HepG2 (cell line): ENCODE data around the gene ZNF217. TPM values are rescaled to one million over a fixed set of nuclear protein-coding genes. Genes with fewer than 3 reads are reported as not detected.
A peak's percentile ranks its signal among the peaks of the same experiment; 100 is the strongest.

Source experiments
- BCL6 ChIP-seq: IDR thresholded peaks from 2 replicates; pipeline ENCODE4 v1.6.1; 2016; ENCODE audit warnings: missing genetic modification reagents, missing compliant biosample characterization
- EZH2 ChIP-seq: conservative IDR thresholded peaks from 2 replicates; pipeline ENCODE4 v1.6.1; 2012; ENCODE audit warnings: mild to moderate bottlenecking, low read depth, low read length, moderate library complexity
- GRHL1 ChIP-seq: sonication (generic); formaldehyde crosslinking; conservative IDR thresholded peaks from 2 replicates; pipeline ENCODE4 v1.8.0; 2022; ENCODE audit warnings: missing genetic modification reagents
- HDAC2 ChIP-seq: sonication (generic); formaldehyde crosslinking; IDR thresholded peaks from 2 replicates; pipeline ENCODE4 v1.4.0; 2020; ENCODE audit warnings: missing genetic modification reagents
- HOXA5 ChIP-seq: sonication (generic); formaldehyde crosslinking; IDR thresholded peaks from 2 replicates; pipeline ENCODE4 v1.4.0; 2020; ENCODE audit warnings: missing genetic modification reagents
- HOXA7 ChIP-seq: sonication (generic); formaldehyde crosslinking; IDR thresholded peaks from 2 replicates; pipeline ENCODE4 v1.8.1; 2022; ENCODE audit warnings: mild to moderate bottlenecking, missing genetic modification reagents, moderate library complexity
- NCOA2 ChIP-seq: sonication (generic); formaldehyde crosslinking; IDR thresholded peaks from 2 replicates; pipeline ENCODE4 v1.8.0; 2022; ENCODE audit warnings: inconsistent platforms
- ZFP36 ChIP-seq: fragments of 150-350 bp; IDR thresholded peaks from 2 replicates; pipeline ENCODE4 v1.6.1; 2018; ENCODE audit warnings: borderline replicate concordance, low read length, low read depth; ENCODE audit not compliant: partially characterized antibody
- ZFP90 ChIP-seq: sonication (generic); formaldehyde crosslinking; IDR thresholded peaks from 2 replicates; pipeline ENCODE4 v1.8.0; 2022; ENCODE audit warnings: missing genetic modification reagents, mild to moderate bottlenecking, inconsistent platforms, borderline replicate concordance
- ZMAT3 ChIP-seq: sonication (generic); formaldehyde crosslinking; conservative IDR thresholded peaks from 2 replicates; pipeline ENCODE4 v1.7.0; 2021; ENCODE audit warnings: missing genetic modification reagents
- ZNF253 ChIP-seq: sonication (generic); formaldehyde crosslinking; IDR thresholded peaks from 2 replicates; pipeline ENCODE4 v1.8.0; 2022; ENCODE audit warnings: mild to moderate bottlenecking, missing genetic modification reagents, borderline replicate concordance
- ZNF383 ChIP-seq: sonication (generic); formaldehyde crosslinking; IDR thresholded peaks from 2 replicates; pipeline ENCODE4 v1.4.0; 2020; ENCODE audit warnings: missing genetic modification reagents, mild to moderate bottlenecking, borderline replicate concordance
- ZNF44 ChIP-seq: sonication (generic); formaldehyde crosslinking; IDR thresholded peaks from 2 replicates; pipeline ENCODE4 v1.5.1; 2020; ENCODE audit warnings: mild to moderate bottlenecking, missing genetic modification reagents
- ZNF501 ChIP-seq: sonication (generic); formaldehyde crosslinking; IDR thresholded peaks from 2 replicates; pipeline ENCODE4 v1.5.1; 2020; ENCODE audit warnings: mild to moderate bottlenecking, moderate library complexity, missing genetic modification reagents
- ZNF615 ChIP-seq: sonication (generic); formaldehyde crosslinking; IDR thresholded peaks from 2 replicates; pipeline ENCODE4 v1.5.0; 2020; ENCODE audit warnings: mild to moderate bottlenecking, missing genetic modification reagents, borderline replicate concordance
- ZSCAN9 ChIP-seq: IDR thresholded peaks from 2 replicates; pipeline ENCODE4 v1.6.1; 2016; ENCODE audit warnings: borderline replicate concordance
- polyA plus RNA-seq, 8 experiments: library from polyadenylated mRNA; depleted of rRNA in 3 of 8; stranded (reverse) in 7 of 8; unstranded in 1 of 8; fragments of >200 nt; fragmentation: Illumina TruSeq in 4 of 8; extraction: Trizol in 4 of 8; gene quantifications; 2 replicates each; pipeline versions ENCODE4 v1.2.1 to v1.2.3, GENCODE V29; 2011 to 2016; ENCODE audit warnings: low read depth in 4 of 8, missing spikeins in 1 of 8, mixed read lengths in 1 of 8; ENCODE audit not compliant: insufficient read depth in 1 of 8
- total RNA-seq, 5 experiments: library from RNA; depleted of rRNA; stranded (reverse); fragments of >200 nt; fragmentation: Illumina TruSeq; extraction: Trizol; gene quantifications; 2 replicates each; pipeline ENCODE4 v1.2.3, GENCODE V29; 2016; ENCODE audit warnings: low read depth in 1 of 5
- TF ChIP-seq, protein P1 (sequence below): sonication (generic); formaldehyde crosslinking; IDR thresholded peaks from 2 replicates; pipeline ENCODE4 v1.4.0; 2020; ENCODE audit warnings: missing genetic modification reagents
- TF ChIP-seq, protein P2 (sequence below): sonication (generic); formaldehyde crosslinking; IDR thresholded peaks from 2 replicates; pipeline ENCODE4 v1.4.0; 2020; ENCODE audit warnings: mild to moderate bottlenecking, low read depth, missing genetic modification reagents
- TF ChIP-seq, protein P3 (sequence below): sonication (generic); formaldehyde crosslinking; IDR thresholded peaks from 2 replicates; pipeline ENCODE4 v1.4.0; 2020; ENCODE audit warnings: missing genetic modification reagents

ZNF217 gene
- total and polyA plus RNA-seq, 2 of the 13 experiments (the other 11 are each of a cell fraction or from before 2014, with no cell fraction given), result 22.3 to 29.8 TPM

- TF ChIP-seq ZNF501 (CRISPR knock-in tag) (peak; percentile 72), HOXA7 (CRISPR knock-in tag) (no peak), GRHL1 (CRISPR knock-in tag) (no peak), ZNF253 (no peak), ZNF383 (CRISPR knock-in tag) (no peak), ZNF615 (0 out of 2 replicates have a peak, but pooled peaks have one; percentile 71), HOXA5 (CRISPR knock-in tag) (no peak; the same call in 1 of the 2 replicates), HDAC2 (CRISPR knock-in tag) (peak; percentile 81), NCOA2 (CRISPR knock-in tag) (peak; percentile 94), ZNF44 (CRISPR knock-in tag) (0 out of 2 replicates have a peak, but pooled peaks have one; percentile 18), BCL6 (CRISPR knock-in tag) (peak; percentile 81), ZFP36 (no peak), ZMAT3 (CRISPR knock-in tag) (0 out of 2 replicates have a peak, but pooled peaks have one; percentile 18), EZH2 (no peak), ZSCAN9 (CRISPR knock-in tag) (peak; percentile 31), ZFP90 (CRISPR knock-in tag) (0 out of 2 replicates have a peak, but pooled peaks have one; percentile 78)
- TF ChIP-seq, protein P1, sequence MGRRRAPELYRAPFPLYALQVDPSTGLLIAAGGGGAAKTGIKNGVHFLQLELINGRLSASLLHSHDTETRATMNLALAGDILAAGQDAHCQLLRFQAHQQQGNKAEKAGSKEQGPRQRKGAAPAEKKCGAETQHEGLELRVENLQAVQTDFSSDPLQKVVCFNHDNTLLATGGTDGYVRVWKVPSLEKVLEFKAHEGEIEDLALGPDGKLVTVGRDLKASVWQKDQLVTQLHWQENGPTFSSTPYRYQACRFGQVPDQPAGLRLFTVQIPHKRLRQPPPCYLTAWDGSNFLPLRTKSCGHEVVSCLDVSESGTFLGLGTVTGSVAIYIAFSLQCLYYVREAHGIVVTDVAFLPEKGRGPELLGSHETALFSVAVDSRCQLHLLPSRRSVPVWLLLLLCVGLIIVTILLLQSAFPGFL (CRISPR knock-in tag), result no peak
- TF ChIP-seq, protein P2, sequence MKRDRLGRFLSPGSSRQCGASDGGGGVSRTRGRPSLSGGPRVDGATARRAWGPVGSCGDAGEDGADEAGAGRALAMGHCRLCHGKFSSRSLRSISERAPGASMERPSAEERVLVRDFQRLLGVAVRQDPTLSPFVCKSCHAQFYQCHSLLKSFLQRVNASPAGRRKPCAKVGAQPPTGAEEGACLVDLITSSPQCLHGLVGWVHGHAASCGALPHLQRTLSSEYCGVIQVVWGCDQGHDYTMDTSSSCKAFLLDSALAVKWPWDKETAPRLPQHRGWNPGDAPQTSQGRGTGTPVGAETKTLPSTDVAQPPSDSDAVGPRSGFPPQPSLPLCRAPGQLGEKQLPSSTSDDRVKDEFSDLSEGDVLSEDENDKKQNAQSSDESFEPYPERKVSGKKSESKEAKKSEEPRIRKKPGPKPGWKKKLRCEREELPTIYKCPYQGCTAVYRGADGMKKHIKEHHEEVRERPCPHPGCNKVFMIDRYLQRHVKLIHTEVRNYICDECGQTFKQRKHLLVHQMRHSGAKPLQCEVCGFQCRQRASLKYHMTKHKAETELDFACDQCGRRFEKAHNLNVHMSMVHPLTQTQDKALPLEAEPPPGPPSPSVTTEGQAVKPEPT (CRISPR knock-in tag), result no peak
- TF ChIP-seq, protein P3, sequence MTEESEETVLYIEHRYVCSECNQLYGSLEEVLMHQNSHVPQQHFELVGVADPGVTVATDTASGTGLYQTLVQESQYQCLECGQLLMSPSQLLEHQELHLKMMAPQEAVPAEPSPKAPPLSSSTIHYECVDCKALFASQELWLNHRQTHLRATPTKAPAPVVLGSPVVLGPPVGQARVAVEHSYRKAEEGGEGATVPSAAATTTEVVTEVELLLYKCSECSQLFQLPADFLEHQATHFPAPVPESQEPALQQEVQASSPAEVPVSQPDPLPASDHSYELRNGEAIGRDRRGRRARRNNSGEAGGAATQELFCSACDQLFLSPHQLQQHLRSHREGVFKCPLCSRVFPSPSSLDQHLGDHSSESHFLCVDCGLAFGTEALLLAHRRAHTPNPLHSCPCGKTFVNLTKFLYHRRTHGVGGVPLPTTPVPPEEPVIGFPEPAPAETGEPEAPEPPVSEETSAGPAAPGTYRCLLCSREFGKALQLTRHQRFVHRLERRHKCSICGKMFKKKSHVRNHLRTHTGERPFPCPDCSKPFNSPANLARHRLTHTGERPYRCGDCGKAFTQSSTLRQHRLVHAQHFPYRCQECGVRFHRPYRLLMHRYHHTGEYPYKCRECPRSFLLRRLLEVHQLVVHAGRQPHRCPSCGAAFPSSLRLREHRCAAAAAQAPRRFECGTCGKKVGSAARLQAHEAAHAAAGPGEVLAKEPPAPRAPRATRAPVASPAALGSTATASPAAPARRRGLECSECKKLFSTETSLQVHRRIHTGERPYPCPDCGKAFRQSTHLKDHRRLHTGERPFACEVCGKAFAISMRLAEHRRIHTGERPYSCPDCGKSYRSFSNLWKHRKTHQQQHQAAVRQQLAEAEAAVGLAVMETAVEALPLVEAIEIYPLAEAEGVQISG, result peak; percentile 58; the same call in 1 of the 2 replicates
These were observed 48.8 kb upstream of the ZNF217 start (continued) for GRCh38 chr20:53642196-53643030.
